Neural progenitor cell (in vitro differentiated cells): ENCODE results near the gene KNDC1. TPM values are rescaled to one million over a fixed set of nuclear protein-coding genes. Genes with fewer than 3 reads are reported as not detected.

Experiments used
- DNase-seq: peaks from one replicate; pipeline ENCODE4 v3.0.0-alpha.2; 2016; ENCODE audit warnings: low spot score
- H2AFZ ChIP-seq: fragments of 200-600 bp; sonication (generic); replicated peaks from 2 replicates; pipeline ENCODE4 v1.6.1; 2016; ENCODE audit warnings: antibody characterized with exemption
- H3F3A ChIP-seq: fragments of 200-600 bp; sonication (generic); 2 replicates; pipeline ENCODE4 v1.6.1; 2016; ENCODE audit warnings: antibody characterized with exemption, low read depth
- H3K27ac ChIP-seq: fragments of 200-600 bp; sonication (generic); 2 replicates; pipeline ENCODE4 v1.5.1; 2016; ENCODE audit warnings: mild to moderate bottlenecking
- H3K27me3 ChIP-seq: fragments of 200-600 bp; sonication (generic); 2 replicates; pipeline ENCODE4 v1.6.1; 2016; ENCODE audit warnings: mild to moderate bottlenecking, moderate library complexity
- H3K36me3 ChIP-seq: fragments of 200-600 bp; sonication (generic); 2 replicates; pipeline ENCODE4 v1.5.1; 2016
- H3K4me1 ChIP-seq: fragments of 200-600 bp; sonication (generic); 2 replicates; pipeline ENCODE4 v1.6.1; 2016; ENCODE audit warnings: mixed run types
- H3K4me2 ChIP-seq: fragments of 200-600 bp; sonication (generic); 2 replicates; pipeline ENCODE4 v1.6.1; 2016
- H3K4me3 ChIP-seq: fragments of 200-600 bp; sonication (generic); 2 replicates; pipeline ENCODE4 v1.5.1; 2016
- H3K79me2 ChIP-seq: fragments of 200-600 bp; sonication (generic); 2 replicates; pipeline ENCODE4 v1.6.1; 2016; ENCODE audit warnings: low read depth
- H3K9ac ChIP-seq: fragments of 200-600 bp; sonication (generic); 2 replicates; pipeline ENCODE4 v1.6.1; 2016
- H3K9me3 ChIP-seq: fragments of 200-600 bp; sonication (generic); 2 replicates; pipeline ENCODE4 v1.5.1; 2016; ENCODE audit warnings: low read depth
- H4K20me1 ChIP-seq: fragments of 200-600 bp; sonication (generic); 2 replicates; pipeline ENCODE4 v1.6.1; 2016; ENCODE audit warnings: low read depth
- H3K27ac Mint-ChIP-seq: 3 replicates; pipeline ENCODE4 v1.8.0; 2021; ENCODE audit warnings: mixed read lengths
- H3K27me3 Mint-ChIP-seq: 2 replicates; pipeline ENCODE4 v1.8.0; 2022; ENCODE audit warnings: low read depth, mild to moderate bottlenecking, inconsistent platforms, moderate library complexity, mixed read lengths; ENCODE audit not compliant: insufficient read depth
- H3K36me3 Mint-ChIP-seq: 3 replicates; pipeline ENCODE4 v1.8.0; 2021; ENCODE audit warnings: mixed read lengths
- H3K4me1 Mint-ChIP-seq: 3 replicates; pipeline ENCODE4 v1.8.0; 2021; ENCODE audit warnings: mixed read lengths
- H3K4me3 Mint-ChIP-seq: 3 replicates; pipeline ENCODE4 v1.8.0; 2021; ENCODE audit warnings: mild to moderate bottlenecking, moderate library complexity, mixed read lengths
- H3K9me3 Mint-ChIP-seq: 3 replicates; pipeline ENCODE4 v1.8.0; 2020; ENCODE audit warnings: mixed read lengths
- EZH2 ChIP-seq: fragments of 200-600 bp; sonication (generic); IDR thresholded peaks from 2 replicates; pipeline ENCODE4 v1.6.1; 2017; ENCODE audit warnings: antibody characterized with exemption, mild to moderate bottlenecking, moderate library complexity
- EZH2phosphoT487 ChIP-seq: fragments of 200-600 bp; sonication (generic); IDR thresholded peaks from 2 replicates; pipeline ENCODE4 v1.6.1; 2017; ENCODE audit warnings: antibody characterized with exemption
- total RNA-seq: library from RNA; depleted of rRNA; stranded (reverse); fragments of >200 nt; gene quantifications from 2 replicates; pipeline ENCODE4 v1.2.3, GENCODE V29; 2015; ENCODE audit warnings: low replicate concordance
- TF ChIP-seq, protein P1 (sequence below): fragments of 200-600 bp; sonication (generic); IDR thresholded peaks from 2 replicates; pipeline ENCODE4 v1.5.1; 2017; ENCODE audit warnings: antibody characterized with exemption, mild to moderate bottlenecking

KNDC1 gene
- total RNA-seq, 1 donor from 2014 or later = 1.8 TPM

GRCh38 chr10:133195611-133196010 is 35.6 kb downstream of the KNDC1 start:
- no peak overlapping the region for H3K27ac Mint-ChIP-seq
- TF ChIP-seq EZH2phosphoT487 = no peak
- no peak for TF ChIP-seq EZH2
- TF ChIP-seq, protein P1, sequence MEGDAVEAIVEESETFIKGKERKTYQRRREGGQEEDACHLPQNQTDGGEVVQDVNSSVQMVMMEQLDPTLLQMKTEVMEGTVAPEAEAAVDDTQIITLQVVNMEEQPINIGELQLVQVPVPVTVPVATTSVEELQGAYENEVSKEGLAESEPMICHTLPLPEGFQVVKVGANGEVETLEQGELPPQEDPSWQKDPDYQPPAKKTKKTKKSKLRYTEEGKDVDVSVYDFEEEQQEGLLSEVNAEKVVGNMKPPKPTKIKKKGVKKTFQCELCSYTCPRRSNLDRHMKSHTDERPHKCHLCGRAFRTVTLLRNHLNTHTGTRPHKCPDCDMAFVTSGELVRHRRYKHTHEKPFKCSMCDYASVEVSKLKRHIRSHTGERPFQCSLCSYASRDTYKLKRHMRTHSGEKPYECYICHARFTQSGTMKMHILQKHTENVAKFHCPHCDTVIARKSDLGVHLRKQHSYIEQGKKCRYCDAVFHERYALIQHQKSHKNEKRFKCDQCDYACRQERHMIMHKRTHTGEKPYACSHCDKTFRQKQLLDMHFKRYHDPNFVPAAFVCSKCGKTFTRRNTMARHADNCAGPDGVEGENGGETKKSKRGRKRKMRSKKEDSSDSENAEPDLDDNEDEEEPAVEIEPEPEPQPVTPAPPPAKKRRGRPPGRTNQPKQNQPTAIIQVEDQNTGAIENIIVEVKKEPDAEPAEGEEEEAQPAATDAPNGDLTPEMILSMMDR = no peak
- H3K9me3 Mint-ChIP-seq = peaks cover 8% of the 10 kb centered on the region
- H3K36me3 Mint-ChIP-seq = peaks cover 1% of the 10 kb centered on the region
- H3K4me1 ChIP-seq = no peaks in the 10 kb centered on the region
- no peak overlapping the region for H3K4me3 Mint-ChIP-seq
- H3K27me3 ChIP-seq = no peaks in the 10 kb centered on the region
- no peak for DNase-seq
- no peaks in the 10 kb centered on the region for H3K36me3 ChIP-seq
- no peaks in the 10 kb centered on the region for H3K79me2 ChIP-seq
- no peaks in the 10 kb centered on the region for H3F3A ChIP-seq
- H3K9ac ChIP-seq = no peak overlapping the region
- H3K4me1 Mint-ChIP-seq = no peaks in the 10 kb centered on the region
- no peak overlapping the region for H3K4me2 ChIP-seq
- no peak overlapping the region for H2AFZ ChIP-seq
- H3K27me3 Mint-ChIP-seq = peaks cover 8% of the 10 kb centered on the region
- H3K9me3 ChIP-seq = no peaks in the 10 kb centered on the region
- H3K4me3 ChIP-seq = no peak overlapping the region
- H4K20me1 ChIP-seq = no peaks in the 10 kb centered on the region
- H3K27ac ChIP-seq = no peak overlapping the region

GRCh38 chr10:133196221-133196915 is 36.3 kb downstream of the KNDC1 start:
- Histone ChIP-seq H3K9me3 (no peaks in the 10 kb centered on the region), H3K4me1 (no peaks in the 10 kb centered on the region), H3F3A (no peaks in the 10 kb centered on the region), H4K20me1 (no peaks in the 10 kb centered on the region), H3K9ac (no peak overlapping the region), H3K4me3 (no peak overlapping the region), H3K27me3 (no peaks in the 10 kb centered on the region), H3K27ac (no peak overlapping the region), H3K36me3 (no peaks in the 10 kb centered on the region), H2AFZ (no peak overlapping the region), H3K4me2 (no peak overlapping the region), H3K79me2 (no peaks in the 10 kb centered on the region)
- H3K36me3 Mint-ChIP-seq = peaks cover 1% of the 10 kb centered on the region
- TF ChIP-seq EZH2phosphoT487 = no peak
- TF ChIP-seq, protein P1 = no peak
- no peak for TF ChIP-seq EZH2
- H3K27ac Mint-ChIP-seq = no peak overlapping the region
- H3K9me3 Mint-ChIP-seq = peaks cover 8% of the 10 kb centered on the region
- H3K4me1 Mint-ChIP-seq = peaks cover 2% of the 10 kb centered on the region
- H3K27me3 Mint-ChIP-seq = peaks cover 8% of the 10 kb centered on the region
- no peak overlapping the region for H3K4me3 Mint-ChIP-seq
- DNase-seq = no peak

DNA sequence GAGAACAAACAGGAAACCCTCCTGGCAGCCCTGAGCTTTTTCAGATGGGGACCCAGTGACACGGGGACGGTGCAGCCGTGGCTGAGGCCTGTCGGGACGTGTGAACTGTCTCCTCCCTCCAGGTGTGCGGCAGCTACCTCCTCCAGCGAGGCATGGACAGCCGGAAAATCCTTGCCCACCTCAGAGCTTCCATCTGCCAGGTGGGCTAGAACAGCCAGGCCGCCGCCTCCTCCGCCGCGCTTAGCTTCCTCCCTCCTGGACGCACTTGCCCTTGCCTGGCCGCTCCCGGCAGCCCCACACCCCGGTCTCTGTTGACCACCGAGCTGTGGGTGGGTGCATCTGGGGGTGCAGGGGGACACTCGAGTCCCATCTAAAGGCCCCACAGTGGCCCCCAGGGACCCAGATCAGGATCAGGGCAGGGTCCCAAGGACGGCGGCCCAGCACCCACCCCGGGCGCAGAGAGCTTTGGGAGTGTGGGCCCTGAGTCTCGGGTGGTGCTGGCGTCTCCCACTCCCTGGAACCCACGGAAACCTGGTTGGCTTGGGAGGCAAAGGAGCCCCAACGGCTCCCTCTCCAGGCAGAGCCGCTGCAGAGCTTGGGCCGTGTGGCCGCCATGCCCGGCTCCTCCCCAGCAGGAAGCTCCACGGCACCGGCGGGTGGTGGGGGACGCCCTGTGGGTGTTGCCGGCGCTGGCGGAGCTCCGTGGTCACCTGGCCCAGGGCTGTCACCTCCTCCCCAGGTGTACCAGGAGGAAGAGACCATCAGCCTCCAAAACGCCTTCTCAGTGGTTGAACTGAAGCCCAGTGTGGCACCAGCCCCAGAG is 37.1 kb downstream of the KNDC1 start:
- TF ChIP-seq EZH2 (no peak), EZH2phosphoT487 (no peak)
- TF ChIP-seq, protein P1 = no peak
- Mint-ChIP-seq H3K9me3 (peaks cover 4% of the 10 kb centered on the region), H3K36me3 (peaks cover 1% of the 10 kb centered on the region), H3K4me3 (no peak overlapping the region), H3K4me1 (peaks cover 5% of the 10 kb centered on the region), H3K27me3 (peaks cover 8% of the 10 kb centered on the region), H3K27ac (no peak overlapping the region)
- no peaks in the 10 kb centered on the region for H3K4me1 ChIP-seq
- H3K27me3 ChIP-seq = no peaks in the 10 kb centered on the region
- H3K36me3 ChIP-seq = no peaks in the 10 kb centered on the region
- no peaks in the 10 kb centered on the region for H3F3A ChIP-seq
- no peak overlapping the region for H3K27ac ChIP-seq
- H3K4me2 ChIP-seq = no peak overlapping the region
- H3K9me3 ChIP-seq = no peaks in the 10 kb centered on the region
- no peaks in the 10 kb centered on the region for H3K79me2 ChIP-seq
- DNase-seq = no peak
- H3K4me3 ChIP-seq = no peak overlapping the region
- no peak overlapping the region for H3K9ac ChIP-seq
- H4K20me1 ChIP-seq = no peaks in the 10 kb centered on the region
- H2AFZ ChIP-seq = no peak overlapping the region
